Cardiac muscle cell (in vitro differentiated cells and primary cell): ENCODE data around the gene LGALS8. TPM values are rescaled to one million over a fixed set of nuclear protein-coding genes. Genes with fewer than 3 reads are reported as not detected.

Source experiments
- DNase-seq, 2 donors: peaks; one replicate each; pipeline versions ENCODE4 v3.0.0 to v3.0.0-alpha.2; 2010 to 2017; ENCODE audit warnings: low read depth in 1 of 2, low spot score in 1 of 2
- H3K27ac ChIP-seq: fragments of 200-600 bp; sonication (generic); 2 replicates; pipeline ENCODE4 v1.5.1; 2016
- H3K27me3 ChIP-seq: fragments of 200-600 bp; sonication (generic); 2 replicates; pipeline ENCODE4 v1.6.0; 2016; ENCODE audit warnings: control low read depth
- H3K36me3 ChIP-seq: fragments of 200-600 bp; sonication (generic); 2 replicates; pipeline ENCODE4 v1.5.1; 2016; ENCODE audit warnings: control low read depth
- H3K4me1 ChIP-seq: fragments of 200-600 bp; sonication (generic); 2 replicates; pipeline ENCODE4 v1.8.1; 2017; ENCODE audit warnings: low read depth, mild to moderate bottlenecking, mixed run types
- H3K4me3 ChIP-seq: fragments of 200-600 bp; sonication (generic); 2 replicates; pipeline ENCODE4 v1.5.1; 2016; ENCODE audit warnings: mild to moderate bottlenecking
- H3K9me3 ChIP-seq: fragments of 200-600 bp; sonication (generic); 2 replicates; pipeline ENCODE4 v1.5.1; 2017; ENCODE audit warnings: low read depth, mild to moderate bottlenecking, control low read depth
- CTCF ChIP-seq: IDR thresholded peaks from 2 replicates; pipeline ENCODE4 v1.5.1; 2012; ENCODE audit warnings: low read depth, mild to moderate bottlenecking, low read length
- polyA plus RNA-seq: library from polyadenylated mRNA; unstranded; fragments of >200 nt; fragmentation: Nextera tagmentation; extraction: Ambion mirVana; gene quantifications from 2 replicates; pipeline ENCODE4 v1.2.1, GENCODE V29; 2016
- total RNA-seq: library from RNA; depleted of rRNA; stranded (reverse); fragments of >200 nt; gene quantifications from 2 replicates; pipeline ENCODE4 v1.2.3, GENCODE V29; 2016

Gene LGALS8
- total and polyA plus RNA-seq, 2 experiments from 2014 or later: 14.2 to 14.4 TPM

- H3K27me3 ChIP-seq: no peaks in the 10 kb centered on the region
- no peak for TF ChIP-seq CTCF
- no peak overlapping the region for H3K27ac ChIP-seq
- no peak for DNase-seq
- H3K4me1 ChIP-seq: peaks cover 14% of the 10 kb centered on the region
- peaks cover 3% of the 10 kb centered on the region for H3K36me3 ChIP-seq
- no peak overlapping the region for H3K4me3 ChIP-seq
- H3K9me3 ChIP-seq: no peaks in the 10 kb centered on the region
Measured at GRCh38 chr1:236536540-236536939, 12.8 kb downstream of the LGALS8 start.

- H3K27me3 ChIP-seq: no peaks in the 10 kb centered on the region
- H3K36me3 ChIP-seq: peaks cover 8% of the 10 kb centered on the region
- H3K27ac ChIP-seq: no peak overlapping the region
- no peaks in the 10 kb centered on the region for H3K9me3 ChIP-seq
- no peak overlapping the region for H3K4me3 ChIP-seq
- TF ChIP-seq CTCF: no peak
- H3K4me1 ChIP-seq: peaks cover 4% of the 10 kb centered on the region
- no peak for DNase-seq
Measured at GRCh38 chr1:236540813-236541465, 17.2 kb downstream of the LGALS8 start.

- Histone ChIP-seq H3K4me1 (peaks cover 4% of the 10 kb centered on the region), H3K36me3 (peaks cover 8% of the 10 kb centered on the region)
Measured at GRCh38 chr1:236541710-236542109, 17.9 kb downstream of the LGALS8 start.

GRCh38 chr1:236543065-236543669 lies 19.4 kb downstream of the LGALS8 start:
- Histone ChIP-seq H3K9me3 (no peaks in the 10 kb centered on the region), H3K4me1 (peaks cover 4% of the 10 kb centered on the region), H3K4me3 (no peak overlapping the region), H3K27me3 (no peaks in the 10 kb centered on the region), H3K36me3 (peaks cover 10% of the 10 kb centered on the region), H3K27ac (no peak overlapping the region)
- no peak for DNase-seq
- peak; percentile 20 for TF ChIP-seq CTCF

More at GRCh38 chr1:236541710-236542109, 17.9 kb downstream of the LGALS8 start:
- TF ChIP-seq CTCF: no peak
- DNase-seq: no peak
- Histone ChIP-seq H3K9me3 (no peaks in the 10 kb centered on the region), H3K27ac (no peak overlapping the region), H3K4me3 (no peak overlapping the region), H3K27me3 (no peaks in the 10 kb centered on the region)

GRCh38 chr1:236545621-236546169 lies 21.9 kb downstream of the LGALS8 start:
- no peak for TF ChIP-seq CTCF
- DNase-seq: no peak
- H3K36me3 ChIP-seq: peaks cover 21% of the 10 kb centered on the region
- H3K27me3 ChIP-seq: no peaks in the 10 kb centered on the region
- no peaks in the 10 kb centered on the region for H3K9me3 ChIP-seq
- no peak overlapping the region for H3K27ac ChIP-seq
- no peak overlapping the region for H3K4me3 ChIP-seq
- no peaks in the 10 kb centered on the region for H3K4me1 ChIP-seq
